ENCODE measurements around the gene FBXL4.

The FBXL4 gene

GRCh38 chr6:98947411-98948292 lies at the start of gene FBXL4:
Gene FBXL4, minus strand, starts transcription at chr6:98947946. Its CDS starts 20,958 bp downstream, at chr6:98926988.
- DNase-seq: peak; percentile 86

- no peak for DNase-seq
Observed at GRCh38 chr6:98995116-98995515, 47.4 kb upstream of the FBXL4 start.

GRCh38 chr6:98992535-98992934 lies 44.8 kb upstream of the FBXL4 start:
- DNase-seq: no peak

- DNase-seq: no peak
Observed at GRCh38 chr6:98986071-98986615, 38.4 kb upstream of the FBXL4 start.

GRCh38 chr6:98985391-98985790 lies 37.6 kb upstream of the FBXL4 start:
- DNase-seq: no peak

GRCh38 chr6:98984121-98984520 lies 36.4 kb upstream of the FBXL4 start:
- DNase-seq: no peak

GRCh38 chr6:98981473-98981872 lies 33.7 kb upstream of the FBXL4 start:
- DNase-seq: no peak

- DNase-seq: no peak
Observed at GRCh38 chr6:98980819-98981218, 33.1 kb upstream of the FBXL4 start.

- DNase-seq: no peak
Observed at GRCh38 chr6:98977671-98978292, 30.0 kb upstream of the FBXL4 start.

GRCh38 chr6:98976674-98977385 lies 29.1 kb upstream of the FBXL4 start:
- DNase-seq: no peak

GRCh38 chr6:98975421-98975820 lies 27.7 kb upstream of the FBXL4 start:
- DNase-seq: no peak

GRCh38 chr6:98974309-98974708 lies 26.6 kb upstream of the FBXL4 start:
- DNase-seq: no peak

GRCh38 chr6:98973571-98973970 lies 25.8 kb upstream of the FBXL4 start:
- DNase-seq: no peak

GRCh38 chr6:98971303-98971702 lies 23.6 kb upstream of the FBXL4 start:
- peak; percentile 4 for DNase-seq

- DNase-seq: no peak
Observed at GRCh38 chr6:98970469-98970868, 22.7 kb upstream of the FBXL4 start.

GRCh38 chr6:98967616-98968015 lies 19.9 kb upstream of the FBXL4 start:
- DNase-seq: no peak

GRCh38 chr6:98959631-98960030 lies 11.9 kb upstream of the FBXL4 start:
- no peak for DNase-seq

- DNase-seq: no peak
Observed at GRCh38 chr6:98958776-98959175, 11.0 kb upstream of the FBXL4 start.

- no peak for DNase-seq
Observed at GRCh38 chr6:98957450-98957849, 9.7 kb upstream of the FBXL4 start.

- DNase-seq: no peak
Observed at GRCh38 chr6:98949589-98949988, 1.8 kb upstream of the FBXL4 start.

GRCh38 chr6:98946879-98947410 lies 801 bp downstream of the FBXL4 start:
- DNase-seq: peak; percentile 59

- no peak for DNase-seq
Observed at GRCh38 chr6:98946266-98946878, 1.4 kb downstream of the FBXL4 start.
